ENCODE measurements around the gene RPS27L. TPM values are rescaled to one million over a fixed set of nuclear protein-coding genes. Genes with fewer than 3 reads are reported as not detected.

RPS27L gene
- total RNA-seq, 1 donor from 2014 or later, result 202 TPM

DNA sequence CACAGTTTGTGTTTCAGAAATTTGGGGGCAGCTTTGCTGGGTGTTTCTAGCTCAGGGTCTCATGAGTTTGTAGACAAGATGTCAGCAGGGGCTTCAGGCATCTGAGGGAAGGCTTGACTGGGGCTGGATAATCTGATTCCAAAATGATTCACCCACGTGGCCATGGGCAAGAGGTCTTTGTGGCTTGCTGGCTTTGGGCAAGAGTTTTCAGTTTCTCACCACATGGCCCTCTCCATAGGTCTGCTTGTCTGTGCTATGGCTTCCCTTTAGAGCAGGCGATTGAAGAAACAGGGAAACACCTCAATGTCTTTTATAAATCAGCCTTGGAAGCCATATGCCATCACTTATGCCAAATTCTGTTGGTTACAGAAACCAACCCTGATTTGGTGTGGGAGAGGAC, 11.9 kb downstream of the RPS27L start:
- TF ChIP-seq CTCF (IDR thresholded peaks at IDR 0.05), result no peak
- Mint-ChIP-seq H3K4me1 (ENCODE audit: unreplicated experiment) (peaks cover 4% of the 10 kb centered on the region), H3K27me3 (ENCODE audit: unreplicated experiment) (no peaks in the 10 kb centered on the region), H3K27ac (ENCODE audit: unreplicated experiment) (no peak overlapping the region), H3K9me3 (ENCODE audit: unreplicated experiment) (peaks cover 12% of the 10 kb centered on the region), H3K36me3 (ENCODE audit: unreplicated experiment) (peaks cover 30% of the 10 kb centered on the region), H3K4me3 (ENCODE audit: unreplicated experiment) (no peak overlapping the region)
- DNase-seq (ENCODE audit: extremely low spot score, unreplicated experiment), result no peak

DNA sequence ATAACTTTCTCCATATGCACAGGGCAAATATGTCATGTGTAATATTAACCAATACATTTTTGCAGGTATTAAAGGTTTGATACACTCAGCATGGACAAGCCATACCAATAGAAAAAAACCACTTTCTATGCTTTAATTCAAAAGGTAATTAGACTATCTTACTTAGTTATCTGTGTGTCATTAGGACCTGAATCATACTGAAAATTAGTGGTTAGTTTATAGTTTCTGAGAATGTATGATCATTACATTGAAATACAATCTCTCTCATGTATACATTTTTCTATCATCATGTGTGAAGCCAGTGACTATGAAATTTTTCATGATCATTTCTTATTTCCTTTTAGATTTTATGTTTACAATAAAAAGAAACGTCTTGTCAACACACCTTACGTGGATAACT, 16.3 kb downstream of the RPS27L start:
- Mint-ChIP-seq H3K4me1 (ENCODE audit: unreplicated experiment) (peaks cover 9% of the 10 kb centered on the region), H3K9me3 (ENCODE audit: unreplicated experiment) (peaks cover 12% of the 10 kb centered on the region), H3K27me3 (ENCODE audit: unreplicated experiment) (no peaks in the 10 kb centered on the region), H3K4me3 (ENCODE audit: unreplicated experiment) (no peak overlapping the region), H3K36me3 (ENCODE audit: unreplicated experiment) (peaks cover 17% of the 10 kb centered on the region), H3K27ac (ENCODE audit: unreplicated experiment) (no peak overlapping the region)
- no peak for DNase-seq (ENCODE audit: extremely low spot score, unreplicated experiment)
- TF ChIP-seq CTCF (IDR thresholded peaks at IDR 0.05), result no peak

DNA sequence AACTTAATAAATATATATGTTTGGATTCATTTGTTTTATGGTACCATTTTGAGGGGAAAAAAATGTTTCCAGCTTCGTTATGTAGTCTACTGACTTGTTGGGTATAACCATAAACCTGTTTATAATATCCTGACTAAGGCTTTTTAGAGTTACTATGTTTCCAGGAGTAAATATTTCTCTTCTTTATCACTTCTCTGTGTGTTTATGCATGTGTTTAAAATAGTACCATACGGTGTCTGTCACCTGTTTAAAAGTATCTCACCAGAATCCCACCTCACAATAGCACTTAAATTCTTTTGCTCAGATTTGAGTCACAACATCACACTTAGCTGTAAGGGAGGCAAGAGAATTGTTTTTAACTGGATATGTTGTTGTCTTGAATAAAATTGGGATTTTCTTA, 20.5 kb downstream of the RPS27L start:
- no peak for DNase-seq (ENCODE audit: extremely low spot score, unreplicated experiment)
- no peak overlapping the region for H3K4me3 Mint-ChIP-seq (ENCODE audit: unreplicated experiment)
- H3K9me3 Mint-ChIP-seq (ENCODE audit: unreplicated experiment), result no peaks in the 10 kb centered on the region
- H3K27ac Mint-ChIP-seq (ENCODE audit: unreplicated experiment), result no peak overlapping the region
- TF ChIP-seq CTCF (IDR thresholded peaks at IDR 0.05), result no peak
- H3K36me3 Mint-ChIP-seq (ENCODE audit: unreplicated experiment), result peaks cover 7% of the 10 kb centered on the region
- no peaks in the 10 kb centered on the region for H3K27me3 Mint-ChIP-seq (ENCODE audit: unreplicated experiment)
- H3K4me1 Mint-ChIP-seq (ENCODE audit: unreplicated experiment), result peaks cover 35% of the 10 kb centered on the region

DNA sequence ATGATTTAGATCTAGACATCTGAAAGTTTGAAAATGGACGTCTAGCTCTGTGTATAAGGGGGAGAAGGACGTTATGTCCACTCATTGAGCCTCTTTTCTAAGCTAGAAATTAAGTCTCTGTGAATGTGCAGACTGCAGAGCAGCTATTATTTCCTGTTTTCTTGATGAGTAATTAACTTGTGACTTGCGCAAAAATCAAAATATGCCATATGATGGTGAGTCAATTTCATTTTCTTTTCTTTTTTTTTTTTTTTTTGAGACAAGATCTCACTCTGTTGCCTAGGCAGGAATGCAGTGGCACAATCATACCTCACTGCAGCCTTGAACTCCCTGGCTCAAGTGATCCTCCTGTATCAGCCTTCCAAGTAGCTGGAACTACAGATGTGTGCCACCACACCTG, 21.5 kb downstream of the RPS27L start:
- Mint-ChIP-seq H3K4me3 (ENCODE audit: unreplicated experiment) (no peak overlapping the region), H3K4me1 (ENCODE audit: unreplicated experiment) (peaks cover 35% of the 10 kb centered on the region)

GRCh38 chr15:63135281-63135680, 22.0 kb downstream of the RPS27L start:
- H3K27me3 Mint-ChIP-seq (ENCODE audit: unreplicated experiment), result no peaks in the 10 kb centered on the region
- peaks cover 35% of the 10 kb centered on the region for H3K4me1 Mint-ChIP-seq (ENCODE audit: unreplicated experiment)
- peaks cover 14% of the 10 kb centered on the region for H3K36me3 Mint-ChIP-seq (ENCODE audit: unreplicated experiment)
- H3K4me3 Mint-ChIP-seq (ENCODE audit: unreplicated experiment), result no peak overlapping the region
- H3K9me3 Mint-ChIP-seq (ENCODE audit: unreplicated experiment), result no peaks in the 10 kb centered on the region
- no peak for TF ChIP-seq CTCF (IDR thresholded peaks at IDR 0.05)
- H3K27ac Mint-ChIP-seq (ENCODE audit: unreplicated experiment), result no peak overlapping the region
- no peak for DNase-seq (ENCODE audit: extremely low spot score, unreplicated experiment)

More for the DNA sequence above, 21.5 kb downstream of the RPS27L start:
- Mint-ChIP-seq H3K27me3 (ENCODE audit: unreplicated experiment) (no peaks in the 10 kb centered on the region), H3K27ac (ENCODE audit: unreplicated experiment) (no peak overlapping the region), H3K9me3 (ENCODE audit: unreplicated experiment) (no peaks in the 10 kb centered on the region), H3K36me3 (ENCODE audit: unreplicated experiment) (peaks cover 10% of the 10 kb centered on the region)
- TF ChIP-seq CTCF (IDR thresholded peaks at IDR 0.05), result no peak
- DNase-seq (ENCODE audit: extremely low spot score, unreplicated experiment), result no peak

Data from osteocyte (in vitro differentiated cells).